HEK293 (cell line): Measurements from ENCODE around the gene GIMD1.

ENCODE experiments used
- CTCF ChIA-PET: fragments of 350-600 bp; formaldehyde crosslinking; extraction: SDS; loops from one replicate; lab custom pipeline; 2021; ENCODE audit warnings: antibody characterized with exemption; lab: Yijun Ruan, JAX
- POLR2A ChIA-PET: fragments of 300-600 bp; formaldehyde crosslinking; extraction: SDS; loops from one replicate; lab custom pipeline; 2020; ENCODE audit warnings: antibody characterized with exemption, inconsistent platforms; lab: Yijun Ruan, JAX
- H3K27ac ChIP-seq: fragments of 200-500 bp; sonication (Bioruptor generic); 2 replicates; pipeline ENCODE4 v1.5.1; 2014; ENCODE audit warnings: low read depth, low read length, control low read depth, inconsistent platforms; ENCODE audit errors: extremely low read depth
- H3K36me3 ChIP-seq, 2 experiments: fragments of 200-500 bp in 1 of 2; sonication (Bioruptor generic) in 1 of 2; 1 replicate in 1 of 2; 2 replicates in 1 of 2; pipeline ENCODE4 v1.5.1; 2014 to 2017; ENCODE audit warnings: inconsistent platforms in 2 of 2, low read length in 2 of 2; ENCODE audit not compliant: control insufficient read depth in 2 of 2, insufficient read depth in 1 of 2
- H3K4me1 ChIP-seq: fragments of 200-500 bp; sonication (Bioruptor generic); 2 replicates; pipeline ENCODE4 v1.5.1; 2014; ENCODE audit warnings: mild to moderate bottlenecking, low read length, inconsistent platforms; ENCODE audit not compliant: control insufficient read depth, insufficient read depth
- H3K4me3 ChIP-seq: 2 replicates; pipeline ENCODE4 v1.5.1; 2011; ENCODE audit warnings: low read depth, mild to moderate bottlenecking, control low read depth, low read length, moderate library complexity
- H3K9me3 ChIP-seq: fragments of 200-500 bp; sonication (Bioruptor generic); 2 replicates; pipeline ENCODE4 v1.5.1; 2014; ENCODE audit warnings: low read depth, low read length, inconsistent platforms; ENCODE audit not compliant: control insufficient read depth, insufficient read depth
- FEZF1 ChIP-seq: fragments of 450-650 bp; formaldehyde crosslinking; IDR thresholded peaks from 2 replicates; pipeline ENCODE4 v1.5.1; 2016; ENCODE audit warnings: missing biosample characterization, missing genetic modification characterization
- GLIS2 ChIP-seq: fragments of 450-650 bp; formaldehyde crosslinking; IDR thresholded peaks from 2 replicates; pipeline ENCODE4 v1.5.1; 2016; ENCODE audit warnings: missing biosample characterization, missing genetic modification characterization
- MEIS1 ChIP-seq: sonication (generic); formaldehyde crosslinking; IDR thresholded peaks from 2 replicates; pipeline ENCODE4 v1.8.1; 2022; ENCODE audit warnings: missing genetic modification reagents, mild to moderate bottlenecking, borderline replicate concordance
- MYNN ChIP-seq: fragments of 450-650 bp; formaldehyde crosslinking; IDR thresholded peaks from 2 replicates; pipeline ENCODE4 v1.5.1; 2016; ENCODE audit warnings: missing biosample characterization, missing genetic modification characterization, borderline replicate concordance
- TCF7L2 ChIP-seq: IDR thresholded peaks from 2 replicates; pipeline ENCODE4 v1.6.1; 2011; ENCODE audit warnings: low read depth, mild to moderate bottlenecking, inconsistent platforms, low read length, moderate library complexity, borderline replicate concordance
- ZBTB21 ChIP-seq: fragments of 450-650 bp; formaldehyde crosslinking; IDR thresholded peaks from 2 replicates; pipeline ENCODE4 v1.5.1; 2017; ENCODE audit warnings: missing biosample characterization, missing genetic modification characterization
- ZBTB48 ChIP-seq: fragments of 450-650 bp; formaldehyde crosslinking; IDR thresholded peaks from 2 replicates; pipeline ENCODE4 v1.5.1; 2016; ENCODE audit warnings: missing biosample characterization, missing genetic modification characterization
- ZNF157 ChIP-seq: fragments of 450-650 bp; formaldehyde crosslinking; IDR thresholded peaks from 2 replicates; pipeline ENCODE4 v1.5.1; 2016; ENCODE audit warnings: missing biosample characterization, missing genetic modification characterization
- ZNF2 ChIP-seq: fragments of 450-650 bp; formaldehyde crosslinking; IDR thresholded peaks from 2 replicates; pipeline ENCODE4 v1.5.1; 2016; ENCODE audit warnings: missing biosample characterization, missing genetic modification characterization
- ZNF555 ChIP-seq: fragments of 450-650 bp; formaldehyde crosslinking; conservative IDR thresholded peaks from 2 replicates; pipeline ENCODE4 v1.5.1; 2017; ENCODE audit warnings: missing biosample characterization, mild to moderate bottlenecking, missing genetic modification characterization, inconsistent platforms
- ZNF623 ChIP-seq: fragments of 450-650 bp; formaldehyde crosslinking; IDR thresholded peaks from 2 replicates; pipeline ENCODE4 v1.5.1; 2016; ENCODE audit warnings: missing biosample characterization, missing genetic modification characterization
- ZNF791 ChIP-seq: fragments of 450-650 bp; formaldehyde crosslinking; IDR thresholded peaks from 2 replicates; pipeline ENCODE4 v1.5.1; 2016; ENCODE audit warnings: missing biosample characterization, missing genetic modification characterization
- ZSCAN23 ChIP-seq: fragments of 450-650 bp; formaldehyde crosslinking; IDR thresholded peaks from 2 replicates; pipeline ENCODE4 v1.5.1; 2016; ENCODE audit warnings: missing biosample characterization, missing genetic modification characterization
- TF ChIP-seq, protein P1 (sequence below): fragments of 450-650 bp; formaldehyde crosslinking; IDR thresholded peaks from 2 replicates; pipeline ENCODE4 v1.5.1; 2017; ENCODE audit warnings: missing biosample characterization, missing genetic modification characterization
- TF ChIP-seq, protein P2 (sequence below): fragments of 450-650 bp; formaldehyde crosslinking; conservative IDR thresholded peaks from 2 replicates; pipeline ENCODE4 v1.5.1; 2016; ENCODE audit warnings: low read depth, missing biosample characterization, missing genetic modification characterization
- TF ChIP-seq, protein P3 (sequence below): fragments of 450-650 bp; formaldehyde crosslinking; IDR thresholded peaks from 2 replicates; pipeline ENCODE4 v1.5.1; 2017; ENCODE audit warnings: missing biosample characterization, missing genetic modification characterization
- TF ChIP-seq, protein P4 (sequence below): fragments of 450-650 bp; IDR thresholded peaks from 2 replicates; pipeline ENCODE4 v1.5.1; 2018; ENCODE audit warnings: missing biosample characterization, mild to moderate bottlenecking, missing genetic modification characterization
- TF ChIP-seq, protein P5 (sequence below): fragments of 450-650 bp; formaldehyde crosslinking; IDR thresholded peaks from 2 replicates; pipeline ENCODE4 v1.5.1; 2017; ENCODE audit warnings: missing biosample characterization, missing genetic modification characterization
- TF ChIP-seq, protein P6 (sequence below): fragments of 450-650 bp; formaldehyde crosslinking; IDR thresholded peaks from 2 replicates; pipeline ENCODE4 v1.5.1; 2016; ENCODE audit warnings: missing biosample characterization, missing genetic modification characterization

Gene GIMD1

DNA sequence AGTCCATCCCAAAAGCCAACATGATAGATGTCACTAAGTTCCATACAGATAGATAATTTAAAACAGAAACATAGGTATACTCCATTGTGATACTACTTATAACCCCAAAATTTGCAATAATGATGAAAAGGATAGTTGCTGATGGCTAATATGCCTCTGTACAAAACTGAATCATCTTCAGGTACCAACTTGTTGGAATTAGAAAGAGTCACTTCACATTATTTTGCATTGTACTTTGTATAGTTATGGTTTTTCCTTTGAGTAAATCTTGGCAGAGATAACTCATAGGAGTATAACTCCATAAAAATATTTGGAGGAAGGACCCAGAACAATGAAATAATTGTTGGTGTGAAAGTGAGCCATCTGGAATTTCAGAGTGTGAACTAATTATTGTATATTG is 17.6 kb downstream of the GIMD1 start:
- peaks cover 3 to 20% of the 10 kb centered on the region in 2 experiments; a peak in 2 of 3 replicates for H3K36me3 ChIP-seq
- TF ChIP-seq MYNN (tag by site-specific recombination) (no peak), TCF7L2 (no peak), MEIS1 (no peak), ZBTB48 (tag by site-specific recombination) (no peak), ZNF623 (tag by site-specific recombination) (no peak), ZNF2 (tag by site-specific recombination) (no peak), ZNF555 (tag by site-specific recombination) (no peak), ZSCAN23 (no peak), ZBTB21 (tag by site-specific recombination) (no peak), ZNF791 (tag by site-specific recombination) (no peak), ZNF157 (tag by site-specific recombination) (no peak), FEZF1 (no peak), GLIS2 (no peak)
- TF ChIP-seq, protein P1, sequence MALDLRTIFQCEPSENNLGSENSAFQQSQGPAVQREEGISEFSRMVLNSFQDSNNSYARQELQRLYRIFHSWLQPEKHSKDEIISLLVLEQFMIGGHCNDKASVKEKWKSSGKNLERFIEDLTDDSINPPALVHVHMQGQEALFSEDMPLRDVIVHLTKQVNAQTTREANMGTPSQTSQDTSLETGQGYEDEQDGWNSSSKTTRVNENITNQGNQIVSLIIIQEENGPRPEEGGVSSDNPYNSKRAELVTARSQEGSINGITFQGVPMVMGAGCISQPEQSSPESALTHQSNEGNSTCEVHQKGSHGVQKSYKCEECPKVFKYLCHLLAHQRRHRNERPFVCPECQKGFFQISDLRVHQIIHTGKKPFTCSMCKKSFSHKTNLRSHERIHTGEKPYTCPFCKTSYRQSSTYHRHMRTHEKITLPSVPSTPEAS (tag by site-specific recombination) = no peak
- TF ChIP-seq, protein P2, sequence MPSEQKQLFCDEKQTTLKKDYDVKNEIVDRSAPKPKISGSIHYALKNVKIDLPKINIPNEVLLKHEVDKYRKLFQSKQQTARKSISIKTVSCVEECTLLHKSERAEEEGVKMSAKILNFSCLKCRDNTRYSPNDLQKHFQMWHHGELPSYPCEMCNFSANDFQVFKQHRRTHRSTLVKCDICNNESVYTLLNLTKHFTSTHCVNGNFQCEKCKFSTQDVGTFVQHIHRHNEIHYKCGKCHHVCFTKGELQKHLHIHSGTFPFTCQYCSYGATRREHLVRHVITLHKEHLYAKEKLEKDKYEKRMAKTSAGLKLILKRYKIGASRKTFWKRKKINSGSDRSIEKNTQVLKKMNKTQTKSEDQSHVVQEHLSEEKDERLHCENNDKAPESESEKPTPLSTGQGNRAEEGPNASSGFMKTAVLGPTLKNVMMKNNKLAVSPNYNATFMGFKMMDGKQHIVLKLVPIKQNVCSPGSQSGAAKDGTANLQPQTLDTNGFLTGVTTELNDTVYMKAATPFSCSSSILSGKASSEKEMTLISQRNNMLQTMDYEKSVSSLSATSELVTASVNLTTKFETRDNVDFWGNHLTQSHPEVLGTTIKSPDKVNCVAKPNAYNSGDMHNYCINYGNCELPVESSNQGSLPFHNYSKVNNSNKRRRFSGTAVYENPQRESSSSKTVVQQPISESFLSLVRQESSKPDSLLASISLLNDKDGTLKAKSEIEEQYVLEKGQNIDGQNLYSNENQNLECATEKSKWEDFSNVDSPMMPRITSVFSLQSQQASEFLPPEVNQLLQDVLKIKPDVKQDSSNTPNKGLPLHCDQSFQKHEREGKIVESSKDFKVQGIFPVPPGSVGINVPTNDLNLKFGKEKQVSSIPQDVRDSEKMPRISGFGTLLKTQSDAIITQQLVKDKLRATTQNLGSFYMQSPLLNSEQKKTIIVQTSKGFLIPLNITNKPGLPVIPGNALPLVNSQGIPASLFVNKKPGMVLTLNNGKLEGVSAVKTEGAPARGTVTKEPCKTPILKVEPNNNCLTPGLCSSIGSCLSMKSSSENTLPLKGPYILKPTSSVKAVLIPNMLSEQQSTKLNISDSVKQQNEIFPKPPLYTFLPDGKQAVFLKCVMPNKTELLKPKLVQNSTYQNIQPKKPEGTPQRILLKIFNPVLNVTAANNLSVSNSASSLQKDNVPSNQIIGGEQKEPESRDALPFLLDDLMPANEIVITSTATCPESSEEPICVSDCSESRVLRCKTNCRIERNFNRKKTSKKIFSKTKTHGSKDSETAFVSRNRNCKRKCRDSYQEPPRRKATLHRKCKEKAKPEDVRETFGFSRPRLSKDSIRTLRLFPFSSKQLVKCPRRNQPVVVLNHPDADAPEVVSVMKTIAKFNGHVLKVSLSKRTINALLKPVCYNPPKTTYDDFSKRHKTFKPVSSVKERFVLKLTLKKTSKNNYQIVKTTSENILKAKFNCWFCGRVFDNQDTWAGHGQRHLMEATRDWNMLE (tag by site-specific recombination) = no peak
- TF ChIP-seq, protein P3, sequence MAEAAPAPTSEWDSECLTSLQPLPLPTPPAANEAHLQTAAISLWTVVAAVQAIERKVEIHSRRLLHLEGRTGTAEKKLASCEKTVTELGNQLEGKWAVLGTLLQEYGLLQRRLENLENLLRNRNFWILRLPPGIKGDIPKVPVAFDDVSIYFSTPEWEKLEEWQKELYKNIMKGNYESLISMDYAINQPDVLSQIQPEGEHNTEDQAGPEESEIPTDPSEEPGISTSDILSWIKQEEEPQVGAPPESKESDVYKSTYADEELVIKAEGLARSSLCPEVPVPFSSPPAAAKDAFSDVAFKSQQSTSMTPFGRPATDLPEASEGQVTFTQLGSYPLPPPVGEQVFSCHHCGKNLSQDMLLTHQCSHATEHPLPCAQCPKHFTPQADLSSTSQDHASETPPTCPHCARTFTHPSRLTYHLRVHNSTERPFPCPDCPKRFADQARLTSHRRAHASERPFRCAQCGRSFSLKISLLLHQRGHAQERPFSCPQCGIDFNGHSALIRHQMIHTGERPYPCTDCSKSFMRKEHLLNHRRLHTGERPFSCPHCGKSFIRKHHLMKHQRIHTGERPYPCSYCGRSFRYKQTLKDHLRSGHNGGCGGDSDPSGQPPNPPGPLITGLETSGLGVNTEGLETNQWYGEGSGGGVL = no peak
- TF ChIP-seq, protein P4, sequence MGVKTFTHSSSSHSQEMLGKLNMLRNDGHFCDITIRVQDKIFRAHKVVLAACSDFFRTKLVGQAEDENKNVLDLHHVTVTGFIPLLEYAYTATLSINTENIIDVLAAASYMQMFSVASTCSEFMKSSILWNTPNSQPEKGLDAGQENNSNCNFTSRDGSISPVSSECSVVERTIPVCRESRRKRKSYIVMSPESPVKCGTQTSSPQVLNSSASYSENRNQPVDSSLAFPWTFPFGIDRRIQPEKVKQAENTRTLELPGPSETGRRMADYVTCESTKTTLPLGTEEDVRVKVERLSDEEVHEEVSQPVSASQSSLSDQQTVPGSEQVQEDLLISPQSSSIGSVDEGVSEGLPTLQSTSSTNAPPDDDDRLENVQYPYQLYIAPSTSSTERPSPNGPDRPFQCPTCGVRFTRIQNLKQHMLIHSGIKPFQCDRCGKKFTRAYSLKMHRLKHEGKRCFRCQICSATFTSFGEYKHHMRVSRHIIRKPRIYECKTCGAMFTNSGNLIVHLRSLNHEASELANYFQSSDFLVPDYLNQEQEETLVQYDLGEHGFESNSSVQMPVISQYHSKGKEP = no peak
- TF ChIP-seq, protein P5, sequence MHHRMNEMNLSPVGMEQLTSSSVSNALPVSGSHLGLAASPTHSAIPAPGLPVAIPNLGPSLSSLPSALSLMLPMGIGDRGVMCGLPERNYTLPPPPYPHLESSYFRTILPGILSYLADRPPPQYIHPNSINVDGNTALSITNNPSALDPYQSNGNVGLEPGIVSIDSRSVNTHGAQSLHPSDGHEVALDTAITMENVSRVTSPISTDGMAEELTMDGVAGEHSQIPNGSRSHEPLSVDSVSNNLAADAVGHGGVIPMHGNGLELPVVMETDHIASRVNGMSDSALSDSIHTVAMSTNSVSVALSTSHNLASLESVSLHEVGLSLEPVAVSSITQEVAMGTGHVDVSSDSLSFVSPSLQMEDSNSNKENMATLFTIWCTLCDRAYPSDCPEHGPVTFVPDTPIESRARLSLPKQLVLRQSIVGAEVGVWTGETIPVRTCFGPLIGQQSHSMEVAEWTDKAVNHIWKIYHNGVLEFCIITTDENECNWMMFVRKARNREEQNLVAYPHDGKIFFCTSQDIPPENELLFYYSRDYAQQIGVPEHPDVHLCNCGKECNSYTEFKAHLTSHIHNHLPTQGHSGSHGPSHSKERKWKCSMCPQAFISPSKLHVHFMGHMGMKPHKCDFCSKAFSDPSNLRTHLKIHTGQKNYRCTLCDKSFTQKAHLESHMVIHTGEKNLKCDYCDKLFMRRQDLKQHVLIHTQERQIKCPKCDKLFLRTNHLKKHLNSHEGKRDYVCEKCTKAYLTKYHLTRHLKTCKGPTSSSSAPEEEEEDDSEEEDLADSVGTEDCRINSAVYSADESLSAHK = no peak
- TF ChIP-seq, protein P6, sequence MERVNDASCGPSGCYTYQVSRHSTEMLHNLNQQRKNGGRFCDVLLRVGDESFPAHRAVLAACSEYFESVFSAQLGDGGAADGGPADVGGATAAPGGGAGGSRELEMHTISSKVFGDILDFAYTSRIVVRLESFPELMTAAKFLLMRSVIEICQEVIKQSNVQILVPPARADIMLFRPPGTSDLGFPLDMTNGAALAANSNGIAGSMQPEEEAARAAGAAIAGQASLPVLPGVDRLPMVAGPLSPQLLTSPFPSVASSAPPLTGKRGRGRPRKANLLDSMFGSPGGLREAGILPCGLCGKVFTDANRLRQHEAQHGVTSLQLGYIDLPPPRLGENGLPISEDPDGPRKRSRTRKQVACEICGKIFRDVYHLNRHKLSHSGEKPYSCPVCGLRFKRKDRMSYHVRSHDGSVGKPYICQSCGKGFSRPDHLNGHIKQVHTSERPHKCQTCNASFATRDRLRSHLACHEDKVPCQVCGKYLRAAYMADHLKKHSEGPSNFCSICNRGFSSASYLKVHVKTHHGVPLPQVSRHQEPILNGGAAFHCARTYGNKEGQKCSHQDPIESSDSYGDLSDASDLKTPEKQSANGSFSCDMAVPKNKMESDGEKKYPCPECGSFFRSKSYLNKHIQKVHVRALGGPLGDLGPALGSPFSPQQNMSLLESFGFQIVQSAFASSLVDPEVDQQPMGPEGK (tag by site-specific recombination) = no peak

More for the DNA sequence above, 17.6 kb downstream of the GIMD1 start:
- Histone ChIP-seq H3K27ac (no peak overlapping the region), H3K9me3 (no peaks in the 10 kb centered on the region), H3K4me1 (no peaks in the 10 kb centered on the region), H3K4me3 (no peak overlapping the region)
- CTCF ChIA-PET = interaction anchor here (0.7 kb wide), 1 partner anchor 22 kb away, joined by 3 read pairs; no protein-coding TSS in a partner anchor
- POLR2A ChIA-PET = no interaction called here
